Tibial nerve (tissue), 4 donors: ENCODE results near the gene ANP32B.

Experiments
- CTCF ChIP-seq, 5 experiments: fragments of 200-600 bp in 3 of 5; fragments of 450-650 bp in 2 of 5; sonication (generic) in 3 of 5; IDR thresholded peaks; one replicate each; pipeline ENCODE4 v1.5.1; 2016 to 2019; ENCODE audit warnings: antibody characterized with exemption in 5 of 5, mild to moderate bottlenecking in 3 of 5, moderate library complexity in 2 of 5
- EP300 ChIP-seq, 2 donors: sonication (generic); formaldehyde crosslinking; IDR thresholded peaks; one replicate each; pipeline ENCODE4 v1.6.1; 2017; ENCODE audit warnings: antibody characterized with exemption in 2 of 2, mild to moderate bottlenecking in 1 of 2
- POLR2A ChIP-seq, 2 donors: fragments of 450-650 bp; IDR thresholded peaks; one replicate each; pipeline ENCODE4 v1.6.1; 2017; ENCODE audit warnings: antibody characterized with exemption in 2 of 2, mild to moderate bottlenecking in 2 of 2, moderate library complexity in 2 of 2

GRCh38 chr9:97936998-97937397, 46.1 kb upstream of the ANP32B start:
- TF ChIP-seq CTCF (IDR thresholded peaks at IDR 0.05): no peak
- TF ChIP-seq EP300 (IDR thresholded peaks at IDR 0.05): no peak
- no peak for TF ChIP-seq POLR2A (IDR thresholded peaks at IDR 0.05)
